Hepatocyte (in vitro differentiated cells): ENCODE measurements around the gene GNPTG. TPM values are rescaled to one million over a fixed set of nuclear protein-coding genes. Genes with fewer than 3 reads are reported as not detected.
A peak's percentile ranks its signal among the peaks of the same experiment; 100 is the strongest.

ENCODE experiments used
- DNase-seq: peaks from one replicate; pipeline ENCODE4 v3.0.0-alpha.2; 2016; ENCODE audit warnings: low spot score
- H2AFZ ChIP-seq: fragments of 200-600 bp; sonication (generic); 2 replicates; pipeline ENCODE4 v1.6.0; 2016; ENCODE audit warnings: antibody characterized with exemption, mild to moderate bottlenecking
- H3K27ac ChIP-seq: fragments of 200-600 bp; sonication (generic); 2 replicates; pipeline ENCODE4 v1.5.1; 2016; ENCODE audit warnings: mild to moderate bottlenecking
- H3K27me3 ChIP-seq: fragments of 200-600 bp; sonication (generic); 2 replicates; pipeline ENCODE4 v1.6.1; 2016
- H3K36me3 ChIP-seq: fragments of 200-600 bp; sonication (generic); replicated peaks from 2 replicates; pipeline ENCODE4 v1.5.1; 2016; ENCODE audit warnings: low read depth; ENCODE audit not compliant: insufficient read depth
- H3K4me1 ChIP-seq: fragments of 200-600 bp; sonication (generic); 2 replicates; pipeline ENCODE4 v1.5.1; 2016; ENCODE audit warnings: mild to moderate bottlenecking, moderate library complexity; ENCODE audit not compliant: insufficient read depth
- H3K4me2 ChIP-seq: fragments of 200-600 bp; sonication (generic); 2 replicates; pipeline ENCODE4 v1.6.0; 2016
- H3K4me3 ChIP-seq: fragments of 200-600 bp; sonication (generic); 2 replicates; pipeline ENCODE4 v1.5.1; 2016; ENCODE audit warnings: mild to moderate bottlenecking
- H3K79me2 ChIP-seq: fragments of 200-600 bp; sonication (generic); 2 replicates; pipeline ENCODE4 v1.6.0; 2017; ENCODE audit warnings: mild to moderate bottlenecking
- H3K9me2 ChIP-seq: fragments of 200-600 bp; sonication (generic); replicated peaks from 2 replicates; pipeline ENCODE4 v1.6.0; 2017; ENCODE audit warnings: mild to moderate bottlenecking; ENCODE audit not compliant: insufficient read depth
- H3K9me3 ChIP-seq: fragments of 200-600 bp; sonication (generic); 2 replicates; pipeline ENCODE4 v1.5.1; 2016; ENCODE audit warnings: low read depth, mild to moderate bottlenecking
- H4K20me1 ChIP-seq: fragments of 200-600 bp; sonication (generic); 2 replicates; pipeline ENCODE4 v1.6.0; 2016; ENCODE audit warnings: mild to moderate bottlenecking; ENCODE audit not compliant: insufficient read depth, poor library complexity, severe bottlenecking
- EZH2 ChIP-seq: fragments of 200-600 bp; sonication (generic); IDR thresholded peaks from 2 replicates; pipeline ENCODE4 v1.6.1; 2016; ENCODE audit warnings: antibody characterized with exemption, mild to moderate bottlenecking, borderline replicate concordance
- EZH2phosphoT487 ChIP-seq: fragments of 200-600 bp; sonication (generic); IDR thresholded peaks from one replicate; pipeline ENCODE4 v1.6.1; 2018; ENCODE audit warnings: antibody characterized with exemption, mild to moderate bottlenecking, low read depth, moderate library complexity; ENCODE audit not compliant: unreplicated experiment, severe bottlenecking
- WGBS: methylation state at CpG from one replicate; pipeline ENCODE4 v1.1.6; 2016; ENCODE audit warnings: low lambda C conversion rate; ENCODE audit errors: missing lambda C conversion rate; 5-methylcytosine and 5-hydroxymethylcytosine counted together
- polyA plus RNA-seq: library from polyadenylated mRNA; unstranded; fragments of >200 nt; fragmentation: Nextera tagmentation; extraction: Ambion mirVana; gene quantifications from 2 replicates; pipeline ENCODE4 v1.2.1, GENCODE V29; 2016
- total RNA-seq: library from RNA; depleted of rRNA; stranded (reverse); fragments of >200 nt; gene quantifications from 2 replicates; pipeline ENCODE4 v1.2.3, GENCODE V29; 2014
- TF ChIP-seq, protein P1 (sequence below): fragments of 200-600 bp; sonication (generic); IDR thresholded peaks from 2 replicates; pipeline ENCODE4 v1.5.1; 2016; ENCODE audit warnings: antibody characterized with exemption, mild to moderate bottlenecking; ENCODE audit not compliant: poor library complexity

GNPTG gene
- total and polyA plus RNA-seq, 2 experiments from 2014 or later, result 76.6 to 133 TPM

- TF ChIP-seq EZH2 (no peak), EZH2phosphoT487 (no peak)
- TF ChIP-seq, protein P1, sequence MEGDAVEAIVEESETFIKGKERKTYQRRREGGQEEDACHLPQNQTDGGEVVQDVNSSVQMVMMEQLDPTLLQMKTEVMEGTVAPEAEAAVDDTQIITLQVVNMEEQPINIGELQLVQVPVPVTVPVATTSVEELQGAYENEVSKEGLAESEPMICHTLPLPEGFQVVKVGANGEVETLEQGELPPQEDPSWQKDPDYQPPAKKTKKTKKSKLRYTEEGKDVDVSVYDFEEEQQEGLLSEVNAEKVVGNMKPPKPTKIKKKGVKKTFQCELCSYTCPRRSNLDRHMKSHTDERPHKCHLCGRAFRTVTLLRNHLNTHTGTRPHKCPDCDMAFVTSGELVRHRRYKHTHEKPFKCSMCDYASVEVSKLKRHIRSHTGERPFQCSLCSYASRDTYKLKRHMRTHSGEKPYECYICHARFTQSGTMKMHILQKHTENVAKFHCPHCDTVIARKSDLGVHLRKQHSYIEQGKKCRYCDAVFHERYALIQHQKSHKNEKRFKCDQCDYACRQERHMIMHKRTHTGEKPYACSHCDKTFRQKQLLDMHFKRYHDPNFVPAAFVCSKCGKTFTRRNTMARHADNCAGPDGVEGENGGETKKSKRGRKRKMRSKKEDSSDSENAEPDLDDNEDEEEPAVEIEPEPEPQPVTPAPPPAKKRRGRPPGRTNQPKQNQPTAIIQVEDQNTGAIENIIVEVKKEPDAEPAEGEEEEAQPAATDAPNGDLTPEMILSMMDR, result no peak
- Histone ChIP-seq H3K79me2 (peaks cover 37% of the 10 kb centered on the region), H2AFZ (no peak overlapping the region), H3K9me2 (no peaks in the 10 kb centered on the region), H3K27me3 (no peaks in the 10 kb centered on the region), H3K4me3 (no peak overlapping the region), H3K36me3 (no peaks in the 10 kb centered on the region), H4K20me1 (peaks cover 12% of the 10 kb centered on the region), H3K4me1 (no peaks in the 10 kb centered on the region), H3K27ac (no peak overlapping the region), H3K4me2 (no peak overlapping the region), H3K9me3 (no peaks in the 10 kb centered on the region)
- 97% methylated on average over 36 of the region's 43 CpGs for WGBS
- no peak for DNase-seq
Measured at GRCh38 chr16:1361685-1362360, 10.1 kb downstream of the GNPTG start.

DNA sequence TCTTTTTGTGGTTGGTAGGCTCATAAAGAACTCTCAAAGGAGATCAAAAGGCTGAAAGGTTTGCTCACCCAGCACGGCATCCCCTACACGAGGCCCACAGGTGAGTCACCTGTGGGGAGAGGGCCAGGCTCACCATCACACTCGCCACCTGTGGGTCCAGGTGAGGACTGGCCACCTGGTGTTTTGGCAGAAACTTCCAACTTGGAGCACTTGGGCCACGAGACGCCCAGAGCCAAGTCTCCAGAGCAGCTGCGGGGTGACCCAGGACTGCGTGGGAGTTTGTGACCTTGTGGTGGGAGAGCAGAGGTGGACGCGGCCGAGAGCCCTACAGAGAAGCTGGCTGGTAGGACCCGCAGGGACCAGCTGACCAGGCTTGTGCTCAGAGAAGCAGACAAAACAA, 11.1 kb downstream of the GNPTG start:
- Histone ChIP-seq H3K4me3 (no peak overlapping the region), H3K79me2 (peaks cover 32% of the 10 kb centered on the region), H3K9me2 (no peaks in the 10 kb centered on the region), H4K20me1 (peaks cover 12% of the 10 kb centered on the region), H3K27ac (no peak overlapping the region), H3K27me3 (no peaks in the 10 kb centered on the region), H3K36me3 (no peaks in the 10 kb centered on the region), H2AFZ (no peak overlapping the region), H3K4me1 (no peaks in the 10 kb centered on the region), H3K4me2 (no peak overlapping the region), H3K9me3 (no peaks in the 10 kb centered on the region)
- WGBS, result 93% methylated on average over 11 of the region's 11 CpGs
- no peak for DNase-seq
- TF ChIP-seq EZH2, result no peak
- TF ChIP-seq EZH2phosphoT487, result no peak
- TF ChIP-seq, protein P1, result no peak

GRCh38 chr16:1363501-1364041, 11.8 kb downstream of the GNPTG start:
- Histone ChIP-seq H3K4me2 (no peak overlapping the region), H3K9me2 (no peaks in the 10 kb centered on the region)

More at GRCh38 chr16:1363501-1364041, 11.8 kb downstream of the GNPTG start:
- H4K20me1 ChIP-seq, result peaks cover 12% of the 10 kb centered on the region
- peaks cover 28% of the 10 kb centered on the region for H3K79me2 ChIP-seq
- H2AFZ ChIP-seq, result no peak overlapping the region
- H3K27me3 ChIP-seq, result no peaks in the 10 kb centered on the region
- no peaks in the 10 kb centered on the region for H3K4me1 ChIP-seq
- WGBS, result 63% methylated on average over 18 of the region's 18 CpGs
- no peak overlapping the region for H3K27ac ChIP-seq
- TF ChIP-seq, protein P1, result peak; percentile 63
- TF ChIP-seq EZH2phosphoT487 (no peak), EZH2 (no peak)
- H3K9me3 ChIP-seq, result no peaks in the 10 kb centered on the region
- H3K36me3 ChIP-seq, result no peaks in the 10 kb centered on the region
- DNase-seq, result peak; percentile 75
- no peak overlapping the region for H3K4me3 ChIP-seq
